Vagina (tissue), 2 donors: ENCODE measurements around the gene CLIC1. TPM values are rescaled to one million over a fixed set of nuclear protein-coding genes. Genes with fewer than 3 reads are reported as not detected.

Source experiments
- DNase-seq, 2 donors: peaks; one replicate each; pipeline ENCODE4 v3.0.0-alpha.2; 2017; ENCODE audit errors: extremely low spot score in 2 of 2
- H3K27ac ChIP-seq: fragments of 200-600 bp; sonication (generic); one replicate; pipeline ENCODE4 v1.5.1; 2019
- H3K27me3 ChIP-seq: fragments of 200-600 bp; sonication (generic); one replicate; pipeline ENCODE4 v1.5.1; 2019
- H3K36me3 ChIP-seq, 2 donors: fragments of 200-600 bp; sonication (generic); one replicate each; pipeline ENCODE4 v1.5.1; 2017 to 2019
- H3K4me1 ChIP-seq: fragments of 200-600 bp; sonication (generic); one replicate; pipeline ENCODE4 v1.5.1; 2019
- H3K4me3 ChIP-seq, 2 donors: fragments of 200-600 bp; sonication (generic); 1 replicate in 1 of 2; 2 replicates in 1 of 2; pipeline ENCODE4 v1.5.1; 2016 to 2019
- H3K9me3 ChIP-seq: fragments of 200-600 bp; sonication (generic); one replicate; pipeline ENCODE4 v1.5.1; 2019
- CTCF ChIP-seq, 3 experiments: fragments of 450-650 bp in 2 of 3; fragments of 200-600 bp in 1 of 3; sonication (generic) in 1 of 3; IDR thresholded peaks; one replicate each; pipeline ENCODE4 v1.5.1; 2017 to 2019; ENCODE audit warnings: antibody characterized with exemption in 3 of 3, mild to moderate bottlenecking in 2 of 3, moderate library complexity in 2 of 3
- POLR2A ChIP-seq, 2 donors: fragments of 450-650 bp; IDR thresholded peaks; one replicate each; pipeline ENCODE4 v1.6.1; 2017; ENCODE audit warnings: antibody characterized with exemption in 2 of 2, mild to moderate bottlenecking in 2 of 2, moderate library complexity in 2 of 2
- POLR2AphosphoS5 ChIP-seq, 2 donors: sonication (generic); formaldehyde crosslinking; IDR thresholded peaks; one replicate each; pipeline ENCODE4 v1.9.0; 2017; ENCODE audit warnings: antibody characterized with exemption in 2 of 2, mild to moderate bottlenecking in 2 of 2, low read depth in 1 of 2; ENCODE audit not compliant: insufficient read depth in 1 of 2
- intact Hi-C: fragments of 100-400 bp; cut with DNase I; formaldehyde crosslinking; loops from one replicate; pipeline ENCODE4 v1.15.1; 2023
- total RNA-seq: library from RNA; depleted of rRNA; stranded (reverse); fragments of >200 nt; gene quantifications from one replicate; pipeline ENCODE4 v1.2.3, GENCODE V29; 2016

CLIC1 gene
- total RNA-seq, 1 donor from 2014 or later: 250 TPM

GRCh38 chr6:31760790-31761189 lies 24.5 kb upstream of the CLIC1 start:
- H3K9me3 ChIP-seq: no peaks in the 10 kb centered on the region
- no peak overlapping the region for H3K27ac ChIP-seq
- no peak for DNase-seq
- no peaks in the 10 kb centered on the region for H3K36me3 ChIP-seq
- H3K27me3 ChIP-seq: no peaks in the 10 kb centered on the region
- no peaks in the 10 kb centered on the region for H3K4me1 ChIP-seq
- no peak overlapping the region for H3K4me3 ChIP-seq
- intact Hi-C loops: no loop called here
- TF ChIP-seq CTCF (IDR thresholded peaks at IDR 0.05) (no peak), POLR2A (IDR thresholded peaks at IDR 0.05) (no peak)

GRCh38 chr6:31758281-31758680 lies 22.0 kb upstream of the CLIC1 start:
- no peak for DNase-seq
- no peaks in the 10 kb centered on the region for H3K36me3 ChIP-seq
- no peaks in the 10 kb centered on the region for H3K9me3 ChIP-seq
- no peak overlapping the region for H3K27ac ChIP-seq
- no peaks in the 10 kb centered on the region for H3K4me1 ChIP-seq
- H3K4me3 ChIP-seq: no peak overlapping the region
- intact Hi-C loops: no loop called here
- H3K27me3 ChIP-seq: no peaks in the 10 kb centered on the region
- TF ChIP-seq POLR2AphosphoS5 (IDR thresholded peaks at IDR 0.05; ENCODE audit: insufficient read depth in 1 of 2, low read depth in 1 of 2): no peak

DNA sequence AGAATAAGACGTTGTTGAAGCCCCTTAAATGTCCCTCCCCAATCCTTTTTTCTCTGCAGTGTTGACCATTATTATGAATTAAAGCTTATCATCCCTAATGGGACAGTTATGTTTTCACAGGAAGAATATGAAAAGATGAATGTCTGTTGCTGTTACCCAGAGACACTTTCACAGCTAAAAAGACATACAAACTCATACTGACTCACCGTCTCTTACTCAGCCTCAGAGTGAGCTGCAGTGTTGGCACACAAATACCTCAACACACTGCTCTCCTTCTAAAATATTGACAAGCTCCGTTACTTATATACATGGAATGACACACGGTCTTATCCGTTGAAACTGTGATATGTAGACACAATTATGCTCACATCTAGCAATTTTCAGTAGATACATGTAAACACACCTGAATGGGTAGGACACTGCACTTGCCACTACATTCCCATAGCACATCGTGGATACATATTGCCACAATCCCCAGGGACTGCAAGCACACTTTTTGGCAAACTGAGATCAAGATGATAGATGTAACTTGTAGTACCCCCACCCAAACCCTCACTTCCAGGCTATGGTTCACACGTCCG lies 16.5 kb upstream of the CLIC1 start:
- no peaks in the 10 kb centered on the region for H3K4me1 ChIP-seq
- no peaks in the 10 kb centered on the region for H3K36me3 ChIP-seq
- TF ChIP-seq CTCF (IDR thresholded peaks at IDR 0.05) (no peak), POLR2A (IDR thresholded peaks at IDR 0.05) (no peak), POLR2AphosphoS5 (IDR thresholded peaks at IDR 0.05; ENCODE audit: insufficient read depth in 1 of 2, low read depth in 1 of 2) (no peak)
- H3K27me3 ChIP-seq: no peaks in the 10 kb centered on the region
- H3K27ac ChIP-seq: no peak overlapping the region
- no peak for DNase-seq
- H3K4me3 ChIP-seq: no peak overlapping the region
- H3K9me3 ChIP-seq: no peaks in the 10 kb centered on the region
- intact Hi-C loops: no loop called here

GRCh38 chr6:31750411-31751022 lies 14.2 kb upstream of the CLIC1 start:
- Histone ChIP-seq H3K4me1 (no peaks in the 10 kb centered on the region), H3K27ac (no peak overlapping the region), H3K4me3 (no peak overlapping the region), H3K9me3 (no peaks in the 10 kb centered on the region), H3K36me3 (no peaks in the 10 kb centered on the region), H3K27me3 (no peaks in the 10 kb centered on the region)
- DNase-seq: no peak
- intact Hi-C loops: no loop called here
- TF ChIP-seq POLR2A (IDR thresholded peaks at IDR 0.05): no peak
- no peak for TF ChIP-seq CTCF (IDR thresholded peaks at IDR 0.05)
- no peak for TF ChIP-seq POLR2AphosphoS5 (IDR thresholded peaks at IDR 0.05; ENCODE audit: insufficient read depth in 1 of 2, low read depth in 1 of 2)

DNA sequence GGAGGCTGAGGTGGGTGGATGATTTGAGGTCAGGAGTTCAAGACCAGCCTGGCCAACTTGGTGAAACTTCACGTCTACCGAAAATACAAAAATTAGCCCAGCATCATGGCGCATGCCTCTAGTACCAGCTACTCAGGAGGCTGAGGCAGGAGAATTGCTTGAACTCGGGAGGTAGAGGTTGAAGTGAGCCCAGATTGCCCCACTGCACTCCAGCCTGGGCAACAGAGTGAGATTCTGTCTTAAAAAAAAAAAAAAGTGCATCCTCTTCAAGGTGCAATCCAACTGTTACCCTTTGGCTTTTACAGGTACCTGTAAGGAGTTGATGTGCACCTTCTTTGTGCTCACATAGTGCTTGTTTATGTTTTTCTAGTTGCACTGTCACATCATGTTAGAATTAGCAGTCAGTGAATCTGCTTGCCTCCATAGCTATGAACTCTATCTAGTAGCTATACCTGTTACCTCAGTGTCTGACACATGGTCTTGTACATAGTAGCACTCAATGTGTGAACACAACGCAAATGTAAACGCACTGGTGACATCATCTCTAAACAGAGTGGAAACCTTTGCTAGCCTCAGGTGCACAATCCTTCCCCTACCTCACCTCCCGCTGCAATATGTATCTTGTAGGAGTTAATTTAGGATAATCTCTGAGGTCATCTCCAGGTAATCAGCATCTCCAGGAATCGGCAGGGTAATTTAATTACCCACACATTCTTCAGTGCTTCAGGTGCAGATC lies 13.1 kb upstream of the CLIC1 start:
- no peaks in the 10 kb centered on the region for H3K27me3 ChIP-seq
- DNase-seq: no peak
- H3K36me3 ChIP-seq: no peaks in the 10 kb centered on the region
- intact Hi-C loops: no loop called here
- H3K9me3 ChIP-seq: no peaks in the 10 kb centered on the region
- no peaks in the 10 kb centered on the region for H3K4me1 ChIP-seq
- TF ChIP-seq POLR2AphosphoS5 (IDR thresholded peaks at IDR 0.05; ENCODE audit: insufficient read depth in 1 of 2, low read depth in 1 of 2) (no peak), CTCF (IDR thresholded peaks at IDR 0.05) (no peak), POLR2A (IDR thresholded peaks at IDR 0.05) (no peak)
- H3K27ac ChIP-seq: no peak overlapping the region
- H3K4me3 ChIP-seq: no peak overlapping the region
